H1 (cell line): Measurements from ENCODE around the gene ANKS1B. TPM values are rescaled to one million over a fixed set of nuclear protein-coding genes. Genes with fewer than 3 reads are reported as not detected.

Experiments
- CBX5 ChIP-seq: fragments of 300-800, 300-1000 bp; sonication (generic); IDR thresholded peaks from 2 replicates; pipeline ENCODE4 v1.7.1; 2016; ENCODE audit warnings: antibody characterized with exemption, low read length, low read depth
- CHD7 ChIP-seq: fragments of 300-600 bp; sonication (generic); IDR thresholded peaks from 2 replicates; pipeline ENCODE4 v1.7.1; 2012; ENCODE audit warnings: low read length, moderate library complexity, mild to moderate bottlenecking, inconsistent platforms; ENCODE audit not compliant: insufficient replicate concordance
- polyA plus RNA-seq, 7 experiments: library from polyadenylated mRNA; depleted of rRNA in 3 of 7; stranded (reverse) in 5 of 7; unstranded in 2 of 7; fragments of >200 nt in 5 of 7; fragments of 200-250 nt in 2 of 7; gene quantifications; 1 replicate in 5 of 7; 2 replicates in 1 of 7; 4 replicates in 1 of 7; pipeline versions ENCODE4 v1.2.1 to v1.2.3, GENCODE V29; 2011 to 2013; ENCODE audit warnings: missing spikeins in 2 of 7, mixed read lengths in 2 of 7
- total RNA-seq: library from RNA; stranded (reverse); fragmentation: NEBNext Ultra II Directional; extraction: Animal tissue kit (Norgen Biotek cat#: 25700); gene quantifications from 2 replicates; pipeline ENCODE4 v1.2.1, GENCODE V29; 2021

ANKS1B gene
- total and polyA plus RNA-seq, 2 of the 8 experiments (the other 6 are each of a cell fraction or from before 2014, with no cell fraction given): 2.7 to 6.1 TPM

- TF ChIP-seq CHD7: no peak
- TF ChIP-seq CBX5: no peak
Measured at GRCh38 chr12:99450036-99450630, 534.6 kb downstream of the ANKS1B start (continued).
